MCF 10A (cell line): Measurements from ENCODE around the gene GFPT1. TPM values are rescaled to one million over a fixed set of nuclear protein-coding genes. Genes with fewer than 3 reads are reported as not detected.

Experiments
- Bru-seq: library from RNA; stranded (reverse); fragments of 400-500 nt; gene quantifications from one replicate; lab custom pipeline; 2021; lab: Mats Ljungman, UMichigan
- BruChase-seq, 2 experiments: library from RNA; stranded (reverse); fragments of 400-500 nt; gene quantifications; one replicate each; lab custom pipeline; 2021; lab: Mats Ljungman, UMichigan
- BruUV-seq: library from RNA; stranded (reverse); fragments of 400-500 nt; replicated peaks from 2 replicates; lab custom pipeline; 2021; lab: Mats Ljungman, UMichigan
- CTCF ChIA-PET: fragments of 300-600 bp; sonication (Branson Sonifier 250); formaldehyde crosslinking; extraction: SDS; loops from one replicate; lab custom pipeline; 2021; ENCODE audit warnings: antibody characterized with exemption, inconsistent platforms; lab: Yijun Ruan, JAX
- POLR2A ChIA-PET: fragments of 300-600, 350-650 bp; sonication (Branson Sonifier 250); formaldehyde crosslinking; extraction: SDS; loops from one replicate; lab custom pipeline; 2020; ENCODE audit warnings: antibody characterized with exemption, inconsistent platforms; lab: Yijun Ruan, JAX
- DNase-seq: peaks from one replicate; pipeline ENCODE4 v3.0.0-alpha.2; 2018; ENCODE audit not compliant: unreplicated experiment
- H3K27ac Mint-ChIP-seq: one replicate; pipeline ENCODE4 v1.8.0; 2022; ENCODE audit warnings: mild to moderate bottlenecking, low read depth, mixed read lengths; ENCODE audit not compliant: unreplicated experiment
- H3K27me3 Mint-ChIP-seq: one replicate; pipeline ENCODE4 v1.8.0; 2022; ENCODE audit warnings: mixed read lengths; ENCODE audit not compliant: insufficient read depth, unreplicated experiment
- H3K36me3 Mint-ChIP-seq: one replicate; pipeline ENCODE4 v1.8.0; 2022; ENCODE audit warnings: mild to moderate bottlenecking, moderate library complexity, mixed read lengths; ENCODE audit not compliant: insufficient read depth, unreplicated experiment
- H3K4me1 Mint-ChIP-seq: one replicate; pipeline ENCODE4 v1.8.0; 2022; ENCODE audit warnings: mixed read lengths; ENCODE audit not compliant: insufficient read depth, unreplicated experiment
- H3K4me3 Mint-ChIP-seq: one replicate; pipeline ENCODE4 v1.8.0; 2022; ENCODE audit warnings: mild to moderate bottlenecking, moderate library complexity, mixed read lengths; ENCODE audit not compliant: unreplicated experiment
- H3K9me3 Mint-ChIP-seq: one replicate; pipeline ENCODE4 v1.8.0; 2022; ENCODE audit warnings: mixed read lengths; ENCODE audit not compliant: unreplicated experiment
- intact Hi-C: fragments of 100-400 bp; cut with micrococcal nuclease; formaldehyde crosslinking; loops from 2 replicates; pipeline ENCODE4 v1.14.1; 2022
- long read RNA-seq: library from polyadenylated mRNA; stranded (forward); transcript quantifications from one replicate; pipeline ENCODE4 v2.0.0, GENCODE V29; 2022
- total RNA-seq: library from RNA; stranded (reverse); gene quantifications from 2 replicates; pipeline ENCODE4 v1.2.3, GENCODE V29; 2022
- TF ChIP-seq, protein P1 (sequence below): fragments of 200-600 bp; IDR thresholded peaks from one replicate; pipeline ENCODE4 v1.8.0; 2022; ENCODE audit warnings: antibody characterized with exemption, mild to moderate bottlenecking; ENCODE audit not compliant: unreplicated experiment

The GFPT1 gene
- 176 and 230 TPM in 2 replicates for total RNA-seq
- percentile 97 among the genes with signal in this experiment for Bru-seq, nascent RNA
- percentile 99 among the genes with signal in this experiment for BruChase-seq, experiment 1, labeled RNA remaining after a 6-hour chase
- percentile 98 among the genes with signal in this experiment for BruChase-seq, experiment 2, labeled RNA remaining after a 2-hour chase
- long read RNA-seq, full-length matches to known transcripts: 747 of 886 reads
- long read RNA-seq, partial matches to known transcripts: 57 of 886 reads
- long read RNA-seq, other reads (novel, unspliced or antisense): 82 of 886 reads

- peak; percentile 90 for DNase-seq
- Mint-ChIP-seq H3K27ac (peak within 1 kb of the TSS; percentile 96), H3K36me3 (peaks cover 22% of the 10 kb centered on the region), H3K9me3 (no peaks in the 10 kb centered on the region), H3K4me3 (peak within 1 kb of the TSS; percentile 90), H3K4me1 (peaks cover 35% of the 10 kb centered on the region), H3K27me3 (no peaks in the 10 kb centered on the region)
- BruUV-seq: no TSS peak
- intact Hi-C loops: loop anchor here (2.0 kb wide), 1 partner anchor 328 kb away; no protein-coding TSS in a partner anchor
- TF ChIP-seq, protein P1, sequence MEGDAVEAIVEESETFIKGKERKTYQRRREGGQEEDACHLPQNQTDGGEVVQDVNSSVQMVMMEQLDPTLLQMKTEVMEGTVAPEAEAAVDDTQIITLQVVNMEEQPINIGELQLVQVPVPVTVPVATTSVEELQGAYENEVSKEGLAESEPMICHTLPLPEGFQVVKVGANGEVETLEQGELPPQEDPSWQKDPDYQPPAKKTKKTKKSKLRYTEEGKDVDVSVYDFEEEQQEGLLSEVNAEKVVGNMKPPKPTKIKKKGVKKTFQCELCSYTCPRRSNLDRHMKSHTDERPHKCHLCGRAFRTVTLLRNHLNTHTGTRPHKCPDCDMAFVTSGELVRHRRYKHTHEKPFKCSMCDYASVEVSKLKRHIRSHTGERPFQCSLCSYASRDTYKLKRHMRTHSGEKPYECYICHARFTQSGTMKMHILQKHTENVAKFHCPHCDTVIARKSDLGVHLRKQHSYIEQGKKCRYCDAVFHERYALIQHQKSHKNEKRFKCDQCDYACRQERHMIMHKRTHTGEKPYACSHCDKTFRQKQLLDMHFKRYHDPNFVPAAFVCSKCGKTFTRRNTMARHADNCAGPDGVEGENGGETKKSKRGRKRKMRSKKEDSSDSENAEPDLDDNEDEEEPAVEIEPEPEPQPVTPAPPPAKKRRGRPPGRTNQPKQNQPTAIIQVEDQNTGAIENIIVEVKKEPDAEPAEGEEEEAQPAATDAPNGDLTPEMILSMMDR: no peak
- CTCF ChIA-PET: interaction anchor here (0.6 to 1.3 kb wide), 3 partner anchors 10 to 51 kb away, joined by 3 to 7 read pairs (median 4); partner anchors contain the start of gene NFU1
- POLR2A ChIA-PET: interaction anchor here (0.8 to 3.8 kb wide), 6 partner anchors 10 to 329 kb away, joined by 3 to 32 read pairs (median 4); partner anchors contain the start of gene NFU1
Measured at GRCh38 chr2:69386789-69387734, at the start of gene GFPT1. Gene GFPT1, minus strand, starts transcription at chr2:69387227. Its CDS starts 156 bp downstream, at chr2:69387071.

- Mint-ChIP-seq H3K9me3 (no peaks in the 10 kb centered on the region), H3K4me3 (peak overlapping the region; percentile 81), H3K36me3 (peaks cover 9% of the 10 kb centered on the region), H3K4me1 (peaks cover 13% of the 10 kb centered on the region), H3K27ac (peak overlapping the region; percentile 99), H3K27me3 (no peaks in the 10 kb centered on the region)
- intact Hi-C loops: loop anchor here (2.0 to 5.0 kb wide), 2 partner anchors 206 to 278 kb away; partner anchors contain the start of gene AAK1
- TF ChIP-seq, protein P1: no peak
- no peak for DNase-seq
- CTCF ChIA-PET: interaction anchor here (0.7 to 1.9 kb wide), 7 partner anchors 10 to 392 kb away, joined by 3 to 7 read pairs (median 3); no protein-coding TSS in a partner anchor
- BruUV-seq: no TSS peak
- POLR2A ChIA-PET: interaction anchor here (0.7 to 3.3 kb wide), 15 partner anchors 14 to 493 kb away, joined by 3 to 32 read pairs (median 5); partner anchors contain the start of genes AAK1, ANXA4 and GFPT1
Measured at GRCh38 chr2:69436596-69436937, 49.5 kb upstream of the GFPT1 start.

GRCh38 chr2:69434753-69435152 is 47.7 kb upstream of the GFPT1 start:
- Mint-ChIP-seq H3K27me3 (no peaks in the 10 kb centered on the region), H3K4me1 (peaks cover 13% of the 10 kb centered on the region), H3K9me3 (no peaks in the 10 kb centered on the region), H3K36me3 (peaks cover 21% of the 10 kb centered on the region), H3K27ac (no peak overlapping the region), H3K4me3 (no peak overlapping the region)
- no TSS peak for BruUV-seq
- DNase-seq: no peak
- intact Hi-C loops: loop anchor here (5.0 kb wide), 1 partner anchor 208 kb away; the partner anchor contains the start of gene AAK1
- CTCF ChIA-PET: interaction anchor here (0.8 kb wide), 1 partner anchor 30 kb away, joined by 3 read pairs; no protein-coding TSS in a partner anchor
- POLR2A ChIA-PET: no interaction called here
- TF ChIP-seq, protein P1: no peak
